ENCODE results near the gene PPP1R9A. TPM values are rescaled to one million over a fixed set of nuclear protein-coding genes. Genes with fewer than 3 reads are reported as not detected.

The PPP1R9A gene
- polyA plus RNA-seq, 1 donor (not counting 4 experiments of a cell fraction or from before 2014, with no cell fraction given) = 0.01 TPM

GRCh38 chr7:94890216-94890615 lies 17.2 kb upstream of the PPP1R9A start:
- Histone ChIP-seq H3K9ac (ENCODE audit: control insufficient read depth, extremely low read depth, insufficient read depth, low read length) (no peak overlapping the region), H3K9me1 (ENCODE audit: control insufficient read depth, extremely low read depth, insufficient read depth, low read length) (no peaks in the 10 kb centered on the region), H3K9me3 (ENCODE audit: control insufficient read depth, low read depth, low read length) (no peaks in the 10 kb centered on the region), H4K20me1 (ENCODE audit: control insufficient read depth, extremely low read depth, insufficient read depth, low read length) (no peaks in the 10 kb centered on the region), H3K4me1 (ENCODE audit: control insufficient read depth, extremely low read depth, insufficient read depth, low read length) (no peaks in the 10 kb centered on the region), H3K27ac (ENCODE audit: control insufficient read depth, insufficient read depth, low read length) (no peak overlapping the region), H3K4me3 (ENCODE audit: control insufficient read depth in 2 of 3, extremely low read depth in 1 of 3, insufficient read depth in 2 of 3, low read depth in 1 of 3, low read length in 3 of 3) (no peak overlapping the region), H3K36me3 (ENCODE audit: control insufficient read depth in 2 of 2, extremely low read depth in 1 of 2, insufficient read depth in 2 of 2, low read length in 2 of 2) (no peaks in the 10 kb centered on the region), H3K4me2 (ENCODE audit: control insufficient read depth, extremely low read depth, insufficient read depth, low read depth, low read length) (no peak overlapping the region), H2AFZ (ENCODE audit: control insufficient read depth, low read length) (no peak overlapping the region), H3K79me2 (ENCODE audit: control insufficient read depth, insufficient read depth, low read length) (no peaks in the 10 kb centered on the region), H3K27me3 (ENCODE audit: control insufficient read depth, extremely low read depth, insufficient read depth, low read length) (no peaks in the 10 kb centered on the region)
- dilution Hi-C loops (cut with MboI; ENCODE audit: extremely low pct_ligation_motif_present, low sequenced_read_pairs) = no loop called here
- FAIRE-seq = no peak
- TF ChIP-seq EZH2 (IDR thresholded peaks at IDR 0.05; ENCODE audit: low read length) = no peak
- TF ChIP-seq CTCF (optimal IDR thresholded peaks at IDR 0.05 in 1 of 3, IDR thresholded peaks at IDR 0.05 in 1 of 3, conservative IDR thresholded peaks at IDR 0.05 in 1 of 3; ENCODE audit: extremely low read depth in 1 of 3, insufficient read depth in 2 of 3, low read length in 3 of 3) = no peak
- no peak for DNase-seq (ENCODE audit: low read depth, low spot score)

- Histone ChIP-seq H2AFZ (ENCODE audit: control insufficient read depth, low read length) (no peak overlapping the region), H3K9me3 (ENCODE audit: control insufficient read depth, low read depth, low read length) (no peaks in the 10 kb centered on the region), H3K4me3 (ENCODE audit: control insufficient read depth in 2 of 3, extremely low read depth in 1 of 3, insufficient read depth in 2 of 3, low read depth in 1 of 3, low read length in 3 of 3) (no peak overlapping the region), H3K9me1 (ENCODE audit: control insufficient read depth, extremely low read depth, insufficient read depth, low read length) (no peaks in the 10 kb centered on the region), H3K9ac (ENCODE audit: control insufficient read depth, extremely low read depth, insufficient read depth, low read length) (no peak overlapping the region), H3K36me3 (ENCODE audit: control insufficient read depth in 2 of 2, extremely low read depth in 1 of 2, insufficient read depth in 2 of 2, low read length in 2 of 2) (no peaks in the 10 kb centered on the region), H3K27ac (ENCODE audit: control insufficient read depth, insufficient read depth, low read length) (no peak overlapping the region), H3K27me3 (ENCODE audit: control insufficient read depth, extremely low read depth, insufficient read depth, low read length) (no peaks in the 10 kb centered on the region), H3K79me2 (ENCODE audit: control insufficient read depth, insufficient read depth, low read length) (no peaks in the 10 kb centered on the region), H4K20me1 (ENCODE audit: control insufficient read depth, extremely low read depth, insufficient read depth, low read length) (no peaks in the 10 kb centered on the region), H3K4me2 (ENCODE audit: control insufficient read depth, extremely low read depth, insufficient read depth, low read depth, low read length) (no peak overlapping the region), H3K4me1 (ENCODE audit: control insufficient read depth, extremely low read depth, insufficient read depth, low read length) (no peaks in the 10 kb centered on the region)
- DNase-seq (ENCODE audit: low read depth, low spot score) = no peak
- dilution Hi-C loops (cut with MboI; ENCODE audit: extremely low pct_ligation_motif_present, low sequenced_read_pairs) = no loop called here
- no peak for TF ChIP-seq CTCF (optimal IDR thresholded peaks at IDR 0.05 in 1 of 3, IDR thresholded peaks at IDR 0.05 in 1 of 3, conservative IDR thresholded peaks at IDR 0.05 in 1 of 3; ENCODE audit: extremely low read depth in 1 of 3, insufficient read depth in 2 of 3, low read length in 3 of 3)
- no peak for TF ChIP-seq EZH2 (IDR thresholded peaks at IDR 0.05; ENCODE audit: low read length)
- FAIRE-seq = no peak
These were observed 13.7 kb upstream of the PPP1R9A start for GRCh38 chr7:94893661-94894060.

Measured in keratinocyte (primary cell).